B cell (primary cell): ENCODE results near the gene C1orf35. TPM values are rescaled to one million over a fixed set of nuclear protein-coding genes. Genes with fewer than 3 reads are reported as not detected.

Experiments
- ATAC-seq: fragments of 200-7000 bp; cut with Tn5 transposase; one replicate; pipeline ENCODE4 v1.10.0; 2021; ENCODE audit warnings: low read depth, mild to moderate bottlenecking, moderate number of reproducible peaks, moderate library complexity
- CTCF ChIA-PET: fragments of 350-600 bp; sonication (Branson Sonifier 250); formaldehyde crosslinking; loops from one replicate; lab custom pipeline; 2021; ENCODE audit warnings: antibody characterized with exemption, inconsistent platforms; lab: Charles Lee
- POLR2A ChIA-PET: fragments of 350-600 bp; sonication (Branson Sonifier 250); formaldehyde crosslinking; loops from one replicate; lab custom pipeline; 2021; ENCODE audit warnings: antibody characterized with exemption; lab: Charles Lee
- DNase-seq: peaks from one replicate; pipeline ENCODE4 v3.0.0; 2013
- H2AFZ ChIP-seq: 2 replicates; pipeline ENCODE4 v1.6.1; 2012; ENCODE audit warnings: mild to moderate bottlenecking, low read depth, low read length; ENCODE audit not compliant: insufficient read depth, poor library complexity, severe bottlenecking
- H3K27ac ChIP-seq, 2 donors: 1 replicate in 1 of 2; 2 replicates in 1 of 2; pipeline ENCODE4 v1.5.1; 2012 to 2013; ENCODE audit warnings: low read length in 2 of 2, mild to moderate bottlenecking in 2 of 2, moderate library complexity in 1 of 2
- H3K27me3 ChIP-seq, 4 experiments: fragments of 200-600 bp in 1 of 4; sonication (generic) in 1 of 4; replicated peaks in 1 of 4; 1 replicate in 2 of 4; 2 replicates in 2 of 4; pipeline versions ENCODE4 v1.6.1 to v1.7.0; 2013 to 2016; ENCODE audit warnings: low read length in 3 of 4, mild to moderate bottlenecking in 2 of 4, mixed read lengths in 1 of 4, moderate library complexity in 1 of 4; ENCODE audit not compliant: insufficient read depth in 4 of 4, control insufficient read depth in 3 of 4; ENCODE audit errors: control extremely low read depth in 1 of 4
- H3K36me3 ChIP-seq, 2 experiments: replicated peaks in 1 of 2; 1 replicate in 1 of 2; 2 replicates in 1 of 2; pipeline versions ENCODE4 v1.6.1 to v1.7.1; 2013; ENCODE audit warnings: low read length in 1 of 2; ENCODE audit not compliant: insufficient read depth in 2 of 2, control insufficient read depth in 1 of 2; ENCODE audit errors: control extremely low read depth in 1 of 2, extremely low read depth in 1 of 2
- H3K4me1 ChIP-seq, 2 donors: fragments of 200-600 bp in 1 of 2; sonication (generic) in 1 of 2; 1 replicate in 1 of 2; 2 replicates in 1 of 2; pipeline versions ENCODE4 v1.5.1 to v1.6.1; 2013 to 2017; ENCODE audit warnings: low read length in 2 of 2; ENCODE audit not compliant: control insufficient read depth in 2 of 2, insufficient read depth in 2 of 2
- H3K4me2 ChIP-seq: replicated peaks from 2 replicates; pipeline ENCODE3; 2012; ENCODE audit warnings: mild to moderate bottlenecking, low read depth, low read length; ENCODE audit not compliant: poor library complexity, severe bottlenecking
- H3K4me3 ChIP-seq, 5 experiments: fragments of 200-600 bp in 1 of 5; sonication (generic) in 1 of 5; 1 replicate in 3 of 5; 2 replicates in 2 of 5; pipeline versions ENCODE4 v1.5.1 to v1.7.0; 2011 to 2016; ENCODE audit warnings: low read length in 4 of 5, mild to moderate bottlenecking in 4 of 5, low read depth in 2 of 5, control low read depth in 1 of 5, moderate library complexity in 1 of 5; ENCODE audit not compliant: insufficient read depth in 1 of 5; ENCODE audit errors: control extremely low read depth in 1 of 5, extremely low read depth in 1 of 5
- H3K79me2 ChIP-seq: fragments of 200-600 bp; sonication (generic); one replicate; pipeline ENCODE4 v1.6.0; 2016; ENCODE audit warnings: low read length; ENCODE audit not compliant: control insufficient read depth, insufficient read depth
- H3K9ac ChIP-seq: fragments of 200-600 bp; sonication (generic); 2 replicates; pipeline ENCODE4 v1.6.1; 2017; ENCODE audit warnings: mild to moderate bottlenecking, low read length, moderate library complexity
- H3K9me3 ChIP-seq, 3 donors: one replicate each; pipeline versions ENCODE4 v1.6.1 to v1.7.1; 2013; ENCODE audit warnings: low read length in 2 of 3; ENCODE audit not compliant: control insufficient read depth in 2 of 3, insufficient read depth in 1 of 3; ENCODE audit errors: control extremely low read depth in 1 of 3
- H4K20me1 ChIP-seq: 2 replicates; pipeline ENCODE4 v1.6.0; 2012; ENCODE audit warnings: mild to moderate bottlenecking, low read length; ENCODE audit not compliant: insufficient read depth, control insufficient read depth, poor library complexity, severe bottlenecking
- H3K27ac Mint-ChIP-seq: one replicate; pipeline ENCODE4 v1.8.0; 2021; ENCODE audit warnings: mixed read lengths
- H3K27me3 Mint-ChIP-seq: one replicate; pipeline ENCODE4 v1.8.0; 2021; ENCODE audit warnings: mixed read lengths
- H3K4me1 Mint-ChIP-seq: one replicate; pipeline ENCODE4 v1.8.0; 2021; ENCODE audit warnings: mixed read lengths
- H3K4me3 Mint-ChIP-seq: one replicate; pipeline ENCODE4 v1.8.0; 2021; ENCODE audit warnings: mixed read lengths
- H3K9me3 Mint-ChIP-seq: one replicate; pipeline ENCODE4 v1.8.0; 2022; ENCODE audit warnings: mixed read lengths; ENCODE audit not compliant: insufficient read depth
- EZH2 ChIP-seq: IDR thresholded peaks from 2 replicates; pipeline ENCODE4 v1.6.1; 2012; ENCODE audit warnings: borderline replicate concordance, low read depth, mild to moderate bottlenecking, moderate library complexity, low read length; ENCODE audit not compliant: insufficient read depth, poor library complexity, severe bottlenecking
- WGBS: methylation state at CpG from one replicate; pipeline ENCODE4 v1.1.5; 2013; ENCODE audit warnings: missing lambda C conversion rate; ENCODE audit not compliant: insufficient coverage; 5-methylcytosine and 5-hydroxymethylcytosine counted together
- intact Hi-C: fragments of 100-400 bp; cut with micrococcal nuclease; formaldehyde crosslinking; loops from one replicate; pipeline ENCODE4 v1.10.0; 2022
- polyA plus RNA-seq: library from polyadenylated mRNA; depleted of rRNA; stranded (reverse); fragments of >200 nt; gene quantifications from 2 replicates; pipeline ENCODE4 v1.2.3, GENCODE V29; 2012
- total RNA-seq, 2 donors: library from RNA; stranded (reverse); fragments of 120-200 nt in 1 of 2; gene quantifications; 1 replicate in 1 of 2; 2 replicates in 1 of 2; pipeline versions ENCODE4 v1.2.3 to v1.2.4, GENCODE V29; 2013 to 2022
- TF ChIP-seq, protein P1 (sequence below): fragments of 200-600 bp; IDR thresholded peaks from one replicate; pipeline ENCODE4 v1.8.0; 2022; ENCODE audit warnings: antibody characterized with exemption, mild to moderate bottlenecking

The C1orf35 gene
- total and polyA plus RNA-seq, 2 donors (not counting 1 experiment from before 2014, with no cell fraction given): 24.1 to 41.0 TPM

DNA sequence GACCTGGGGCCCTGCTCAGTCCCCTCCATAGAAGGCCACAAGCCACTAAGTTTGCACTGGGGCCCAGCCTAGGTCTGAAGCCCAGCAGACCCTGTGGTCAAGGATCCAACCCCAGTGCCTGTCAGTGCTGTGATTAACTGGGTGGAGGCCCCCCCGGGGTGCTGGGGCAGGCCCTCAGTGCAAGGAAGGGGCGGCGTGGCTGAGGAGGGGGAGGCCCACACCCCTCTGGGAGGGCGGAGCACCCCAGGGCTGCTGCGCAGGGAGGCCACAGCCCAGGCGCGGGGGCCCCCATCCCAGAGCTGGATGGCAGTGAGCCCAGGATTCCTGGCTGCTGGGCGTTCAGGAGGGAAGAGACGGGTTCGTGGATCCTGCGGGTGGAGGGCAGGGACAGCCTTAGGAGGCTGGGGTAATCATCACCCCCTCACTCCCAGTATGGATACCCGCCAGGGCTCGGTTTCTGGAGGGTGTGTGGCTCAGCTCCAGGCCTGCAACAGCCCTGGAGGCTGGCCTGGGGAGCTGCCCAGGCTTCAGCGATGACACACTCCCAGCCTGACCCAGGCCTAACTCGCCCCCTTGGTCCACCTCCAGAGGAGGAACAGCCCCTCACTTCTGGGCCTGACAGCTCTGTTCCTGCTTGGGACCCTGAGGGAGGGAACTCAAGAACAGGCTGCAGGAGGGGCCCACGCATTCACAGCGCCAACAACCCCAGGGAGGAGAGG lies 47.5 kb upstream of the C1orf35 start:
- no peak overlapping the region for H3K4me3 Mint-ChIP-seq
- ATAC-seq (no peak), DNase-seq (no peak)
- Histone ChIP-seq H2AFZ (no peak overlapping the region), H3K27ac (no peak overlapping the region), H3K27me3 (no peaks in the 10 kb centered on the region), H4K20me1 (peaks cover 45% of the 10 kb centered on the region), H3K36me3 (peaks cover 0 to 34% of the 10 kb centered on the region in 2 experiments), H3K9me3 (no peaks in the 10 kb centered on the region), H3K9ac (no peak overlapping the region), H3K4me2 (no peak overlapping the region), H3K4me1 (no peaks in the 10 kb centered on the region), H3K79me2 (peaks cover 10% of the 10 kb centered on the region), H3K4me3 (no peak overlapping the region)
- no peaks in the 10 kb centered on the region for H3K9me3 Mint-ChIP-seq
- TF ChIP-seq, protein P1, sequence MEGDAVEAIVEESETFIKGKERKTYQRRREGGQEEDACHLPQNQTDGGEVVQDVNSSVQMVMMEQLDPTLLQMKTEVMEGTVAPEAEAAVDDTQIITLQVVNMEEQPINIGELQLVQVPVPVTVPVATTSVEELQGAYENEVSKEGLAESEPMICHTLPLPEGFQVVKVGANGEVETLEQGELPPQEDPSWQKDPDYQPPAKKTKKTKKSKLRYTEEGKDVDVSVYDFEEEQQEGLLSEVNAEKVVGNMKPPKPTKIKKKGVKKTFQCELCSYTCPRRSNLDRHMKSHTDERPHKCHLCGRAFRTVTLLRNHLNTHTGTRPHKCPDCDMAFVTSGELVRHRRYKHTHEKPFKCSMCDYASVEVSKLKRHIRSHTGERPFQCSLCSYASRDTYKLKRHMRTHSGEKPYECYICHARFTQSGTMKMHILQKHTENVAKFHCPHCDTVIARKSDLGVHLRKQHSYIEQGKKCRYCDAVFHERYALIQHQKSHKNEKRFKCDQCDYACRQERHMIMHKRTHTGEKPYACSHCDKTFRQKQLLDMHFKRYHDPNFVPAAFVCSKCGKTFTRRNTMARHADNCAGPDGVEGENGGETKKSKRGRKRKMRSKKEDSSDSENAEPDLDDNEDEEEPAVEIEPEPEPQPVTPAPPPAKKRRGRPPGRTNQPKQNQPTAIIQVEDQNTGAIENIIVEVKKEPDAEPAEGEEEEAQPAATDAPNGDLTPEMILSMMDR: no peak
- no peak for TF ChIP-seq EZH2
- intact Hi-C loops: no loop called here
- H3K27me3 Mint-ChIP-seq: no peaks in the 10 kb centered on the region
- H3K4me1 Mint-ChIP-seq: no peaks in the 10 kb centered on the region
- ChIA-PET POLR2A (no interaction called here), CTCF (no interaction called here)
- over 99% methylated on average over 16 of the region's 17 CpGs for WGBS
- H3K27ac Mint-ChIP-seq: no peak overlapping the region

DNA sequence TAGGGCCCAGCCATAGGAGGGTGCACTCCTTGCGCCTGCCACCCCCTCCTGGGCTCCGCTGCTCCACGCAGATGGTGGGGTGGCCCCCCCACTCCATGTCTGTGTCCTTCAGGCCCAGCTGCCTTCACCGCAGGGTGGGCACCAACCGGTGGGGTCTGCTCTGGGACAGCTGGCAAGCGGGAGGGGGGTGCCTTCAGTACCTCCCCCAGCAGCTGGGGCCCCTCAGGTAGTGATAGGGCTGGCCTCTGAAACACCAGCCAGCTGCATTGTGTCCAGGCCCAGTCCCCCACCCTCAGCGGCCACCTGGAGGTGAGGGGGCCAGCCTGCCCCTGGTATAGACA lies 47.0 kb upstream of the C1orf35 start:
- TF ChIP-seq, protein P1: no peak
- TF ChIP-seq EZH2: no peak
- DNase-seq (no peak), ATAC-seq (no peak)
- Histone ChIP-seq H3K4me2 (no peak overlapping the region), H3K27ac (no peak overlapping the region), H4K20me1 (peaks cover 51% of the 10 kb centered on the region), H3K9me3 (no peaks in the 10 kb centered on the region), H3K27me3 (no peaks in the 10 kb centered on the region), H3K4me1 (no peaks in the 10 kb centered on the region), H3K79me2 (peaks cover 15% of the 10 kb centered on the region), H3K4me3 (no peak overlapping the region), H3K36me3 (peaks cover 0 to 39% of the 10 kb centered on the region in 2 experiments), H3K9ac (no peak overlapping the region), H2AFZ (no peak overlapping the region)
- Mint-ChIP-seq H3K9me3 (no peaks in the 10 kb centered on the region), H3K4me3 (no peak overlapping the region), H3K27ac (no peak overlapping the region), H3K27me3 (no peaks in the 10 kb centered on the region), H3K4me1 (no peaks in the 10 kb centered on the region)
- CTCF ChIA-PET: no interaction called here
- intact Hi-C loops: no loop called here
- POLR2A ChIA-PET: no interaction called here
- WGBS: 96% methylated on average over 7 of the region's 7 CpGs
